HepG2 (cell line): ENCODE data around the gene CHKA. TPM values are rescaled to one million over a fixed set of nuclear protein-coding genes. Genes with fewer than 3 reads are reported as not detected.

Source experiments
- BRD4 ChIP-seq: sonication (generic); formaldehyde crosslinking; IDR thresholded peaks from 2 replicates; pipeline ENCODE4 v1.4.0; 2020; ENCODE audit warnings: missing genetic modification reagents
- ETV5 ChIP-seq: IDR thresholded peaks from 2 replicates; pipeline ENCODE4 v1.6.1; 2018; ENCODE audit warnings: missing biosample characterization, missing genetic modification reagents, inconsistent platforms, borderline replicate concordance
- FIP1L1 ChIP-seq: fragments of 200-400 bp; formaldehyde crosslinking; IDR thresholded peaks from 2 replicates; pipeline ENCODE4 v1.6.1; 2018; ENCODE audit warnings: low read depth, mild to moderate bottlenecking, low read length, moderate library complexity, borderline replicate concordance; ENCODE audit not compliant: insufficient read depth
- KDM5A ChIP-seq: fragments of 200-600 bp; sonication (generic); IDR thresholded peaks from 2 replicates; pipeline ENCODE4 v1.7.0; 2018; ENCODE audit warnings: antibody characterized with exemption, mild to moderate bottlenecking, low read length, borderline replicate concordance
- NFKBIZ ChIP-seq: IDR thresholded peaks from 2 replicates; pipeline ENCODE4 v1.6.1; 2018; ENCODE audit warnings: missing genetic modification reagents, missing compliant biosample characterization
- RXRA ChIP-seq: sonication (generic); formaldehyde crosslinking; IDR thresholded peaks from 2 replicates; pipeline ENCODE4 v1.5.1; 2020; ENCODE audit warnings: missing genetic modification reagents
- SMARCC2 ChIP-seq: fragments of 450-650 bp; IDR thresholded peaks from 2 replicates; pipeline ENCODE4 v1.6.1; 2017; ENCODE audit warnings: antibody characterized with exemption, mild to moderate bottlenecking
- TGIF2 ChIP-seq: IDR thresholded peaks from 2 replicates; pipeline ENCODE4 v1.6.1; 2016; ENCODE audit warnings: control low read depth, missing compliant biosample characterization
- ZNF512 ChIP-seq: sonication (generic); formaldehyde crosslinking; IDR thresholded peaks from 2 replicates; pipeline ENCODE4 v1.4.0; 2020; ENCODE audit warnings: mild to moderate bottlenecking, missing genetic modification reagents
- ZNF644 ChIP-seq: IDR thresholded peaks from 2 replicates; pipeline ENCODE4 v1.6.1; 2016; ENCODE audit warnings: low read depth
- ZNF713 ChIP-seq: sonication (generic); formaldehyde crosslinking; IDR thresholded peaks from 2 replicates; pipeline ENCODE4 v1.4.0; 2020; ENCODE audit warnings: mild to moderate bottlenecking, missing genetic modification reagents
- polyA plus RNA-seq, 8 experiments: library from polyadenylated mRNA; depleted of rRNA in 3 of 8; stranded (reverse) in 7 of 8; unstranded in 1 of 8; fragments of >200 nt; fragmentation: Illumina TruSeq in 4 of 8; extraction: Trizol in 4 of 8; gene quantifications; 2 replicates each; pipeline versions ENCODE4 v1.2.1 to v1.2.3, GENCODE V29; 2011 to 2016; ENCODE audit warnings: low read depth in 4 of 8, missing spikeins in 1 of 8, mixed read lengths in 1 of 8; ENCODE audit not compliant: insufficient read depth in 1 of 8
- total RNA-seq, 5 experiments: library from RNA; depleted of rRNA; stranded (reverse); fragments of >200 nt; fragmentation: Illumina TruSeq; extraction: Trizol; gene quantifications; 2 replicates each; pipeline ENCODE4 v1.2.3, GENCODE V29; 2016; ENCODE audit warnings: low read depth in 1 of 5
- TF ChIP-seq, protein P1 (sequence below): sonication (generic); formaldehyde crosslinking; IDR thresholded peaks from 2 replicates; pipeline ENCODE4 v1.4.0; 2020; ENCODE audit warnings: missing genetic modification reagents

The CHKA gene
- total and polyA plus RNA-seq, 2 of the 13 experiments (the other 11 are each of a cell fraction or from before 2014, with no cell fraction given) = 71.6 to 92.7 TPM

DNA sequence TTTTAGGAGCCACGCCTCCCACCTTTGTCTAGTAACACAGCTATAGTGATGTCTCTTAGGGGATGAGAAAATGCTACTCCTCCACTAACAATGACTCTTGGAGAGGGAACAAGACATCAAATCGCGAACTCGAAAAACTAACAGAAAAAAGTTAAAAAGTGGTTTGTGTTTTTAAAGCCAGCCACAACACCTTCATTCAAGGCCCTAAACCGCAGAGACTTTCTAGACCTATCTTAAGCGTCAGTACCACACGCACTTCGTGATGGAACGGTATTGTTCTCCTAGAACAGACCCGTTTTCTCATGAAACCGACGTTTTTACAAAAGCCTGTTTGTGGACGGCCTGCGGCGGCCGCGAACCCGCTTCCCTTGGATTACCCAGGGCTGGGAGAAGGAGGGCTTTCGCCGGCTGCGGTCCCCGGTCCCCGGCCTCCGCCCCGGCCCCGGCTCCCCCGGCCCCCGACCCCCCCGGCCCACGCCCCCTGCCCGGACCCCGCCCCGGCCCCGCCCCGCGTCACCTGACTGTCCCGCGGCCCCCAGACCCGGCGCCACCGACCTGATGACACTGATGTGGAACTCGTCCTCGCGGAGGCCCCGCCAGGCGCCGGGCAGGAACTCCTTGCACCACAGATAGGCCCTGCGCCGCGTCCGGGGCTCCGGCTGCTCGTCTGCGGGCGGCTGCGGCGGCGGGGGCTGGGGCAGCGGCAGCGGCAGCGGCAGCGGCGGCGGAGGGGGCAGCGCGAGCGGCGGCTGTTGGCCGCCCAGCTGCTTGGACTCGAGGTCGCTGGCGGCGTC lies 718 bp downstream of the CHKA start (continued):
- TF ChIP-seq RXRA (CRISPR knock-in tag) = no peak
- no peak for TF ChIP-seq SMARCC2
- no peak for TF ChIP-seq TGIF2 (CRISPR knock-in tag)
- TF ChIP-seq, protein P1, sequence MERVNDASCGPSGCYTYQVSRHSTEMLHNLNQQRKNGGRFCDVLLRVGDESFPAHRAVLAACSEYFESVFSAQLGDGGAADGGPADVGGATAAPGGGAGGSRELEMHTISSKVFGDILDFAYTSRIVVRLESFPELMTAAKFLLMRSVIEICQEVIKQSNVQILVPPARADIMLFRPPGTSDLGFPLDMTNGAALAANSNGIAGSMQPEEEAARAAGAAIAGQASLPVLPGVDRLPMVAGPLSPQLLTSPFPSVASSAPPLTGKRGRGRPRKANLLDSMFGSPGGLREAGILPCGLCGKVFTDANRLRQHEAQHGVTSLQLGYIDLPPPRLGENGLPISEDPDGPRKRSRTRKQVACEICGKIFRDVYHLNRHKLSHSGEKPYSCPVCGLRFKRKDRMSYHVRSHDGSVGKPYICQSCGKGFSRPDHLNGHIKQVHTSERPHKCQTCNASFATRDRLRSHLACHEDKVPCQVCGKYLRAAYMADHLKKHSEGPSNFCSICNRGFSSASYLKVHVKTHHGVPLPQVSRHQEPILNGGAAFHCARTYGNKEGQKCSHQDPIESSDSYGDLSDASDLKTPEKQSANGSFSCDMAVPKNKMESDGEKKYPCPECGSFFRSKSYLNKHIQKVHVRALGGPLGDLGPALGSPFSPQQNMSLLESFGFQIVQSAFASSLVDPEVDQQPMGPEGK (CRISPR knock-in tag) = peak; percentile 82
- TF ChIP-seq FIP1L1 = no peak
- no peak for TF ChIP-seq BRD4 (CRISPR knock-in tag)
- no peak for TF ChIP-seq NFKBIZ (CRISPR knock-in tag)
- no peak for TF ChIP-seq ZNF644 (CRISPR knock-in tag)
- TF ChIP-seq ETV5 (CRISPR knock-in tag) = no peak
- 0 out of 2 replicates have a peak, but pooled peaks have one; percentile 4 for TF ChIP-seq KDM5A
- TF ChIP-seq ZNF512 (CRISPR knock-in tag) = no peak
- TF ChIP-seq ZNF713 (CRISPR knock-in tag) = no peak
